HG03135 (cell line): ENCODE results near the gene SLC37A1.

Experiments used
- ATAC-seq: cut with Tn5 transposase; IDR thresholded peaks from one replicate; pipeline ENCODE4 v1.9.1; 2021; ENCODE audit warnings: mild to moderate bottlenecking, moderate library complexity; ENCODE audit not compliant: unreplicated experiment

SLC37A1 gene

GRCh38 chr21:42525676-42526378 lies 12.2 kb downstream of the SLC37A1 start:
- ATAC-seq, result no peak

DNA sequence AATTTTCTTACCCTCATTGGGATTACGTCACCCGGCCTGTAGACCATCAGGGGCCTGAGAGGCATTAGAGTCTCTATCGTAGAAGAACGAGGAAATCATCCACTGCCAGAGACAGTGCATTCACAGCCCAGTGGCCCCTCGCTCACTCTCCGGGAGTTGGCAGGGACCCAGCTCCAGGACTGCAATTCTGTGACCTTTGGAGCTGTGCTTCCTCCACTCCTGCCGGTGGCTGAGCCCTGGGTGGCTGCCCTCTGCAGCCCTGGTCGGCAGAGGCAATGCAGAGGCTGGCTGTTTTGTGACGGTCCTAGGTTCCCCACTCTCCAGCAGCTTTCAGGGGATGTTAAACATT lies 12.7 kb downstream of the SLC37A1 start:
- ATAC-seq, result no peak

GRCh38 chr21:42527127-42527488 lies 13.5 kb downstream of the SLC37A1 start:
- no peak for ATAC-seq

- no peak for ATAC-seq
Measured at GRCh38 chr21:42527489-42528158, 14.0 kb downstream of the SLC37A1 start.

DNA sequence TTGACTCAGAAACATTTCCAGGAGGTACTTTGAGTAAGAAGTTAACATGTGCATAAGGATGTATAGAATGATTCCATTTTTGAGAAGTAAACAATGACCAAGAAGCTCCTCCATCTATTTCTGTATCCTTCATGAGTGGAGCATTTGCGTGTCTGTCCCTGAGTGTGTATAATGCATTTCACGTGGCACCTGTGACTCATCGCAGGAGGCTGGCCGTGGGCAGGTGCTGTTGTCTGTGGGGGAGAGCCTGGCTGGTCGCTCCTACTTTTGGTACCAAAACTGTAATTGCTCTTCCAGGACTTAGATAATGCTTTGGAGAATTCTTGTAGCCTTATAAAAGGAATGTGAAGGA lies 16.5 kb downstream of the SLC37A1 start:
- ATAC-seq, result no peak

DNA sequence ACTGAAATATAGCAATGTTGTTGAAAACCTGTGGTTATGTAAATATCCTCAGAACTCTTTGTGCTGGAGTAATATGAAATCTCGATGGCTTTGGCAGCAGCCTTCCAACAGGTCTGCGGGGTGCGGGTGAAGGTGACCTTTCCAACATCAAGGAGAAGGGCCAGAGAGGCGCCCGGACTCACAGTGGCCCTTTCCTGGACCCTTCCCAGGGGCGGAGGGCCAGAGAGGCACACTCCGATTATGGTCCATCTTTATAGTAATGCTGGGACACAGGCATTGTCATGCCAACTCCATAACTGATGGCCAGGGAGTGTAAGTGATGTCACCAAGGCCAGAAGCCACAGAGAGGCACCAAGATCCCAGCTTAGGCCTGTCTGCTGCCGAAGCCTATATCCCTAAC lies 18.1 kb downstream of the SLC37A1 start:
- ATAC-seq, result no peak

GRCh38 chr21:42532466-42533181 lies 19.0 kb downstream of the SLC37A1 start:
- ATAC-seq, result no peak

- ATAC-seq, result no peak
Measured at GRCh38 chr21:42533306-42533962, 19.8 kb downstream of the SLC37A1 start.

- no peak for ATAC-seq
Measured at GRCh38 chr21:42533963-42534355, 20.3 kb downstream of the SLC37A1 start.

- ATAC-seq, result no peak
Measured at GRCh38 chr21:42534421-42535378, 21.0 kb downstream of the SLC37A1 start.

DNA sequence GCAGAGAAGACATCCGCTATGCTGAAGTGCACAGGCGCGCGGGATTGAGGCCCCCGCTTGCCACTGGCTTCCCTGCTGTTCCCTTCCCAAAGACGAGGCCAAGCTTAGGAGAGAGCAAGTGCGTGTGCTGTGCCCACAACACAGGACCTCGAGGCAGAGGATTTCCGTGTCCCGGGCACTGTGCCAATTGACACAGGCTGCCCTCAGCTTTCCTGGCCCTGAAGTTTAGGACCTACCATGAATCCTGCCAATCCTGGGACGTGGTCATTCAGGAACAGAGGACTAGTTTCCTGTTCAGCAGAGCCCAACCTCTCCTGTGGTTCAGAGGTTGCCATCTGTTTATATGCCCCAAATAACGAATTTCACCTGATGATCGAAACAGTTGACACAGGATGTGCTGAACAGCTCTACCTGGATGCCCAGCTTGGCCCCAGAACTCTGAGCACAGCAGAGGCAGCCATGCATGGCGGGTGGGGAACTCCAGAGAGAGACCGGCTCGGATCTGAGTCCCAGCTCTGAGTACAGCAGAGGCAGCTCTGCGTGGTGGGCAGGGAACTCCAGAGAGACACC lies 22.0 kb downstream of the SLC37A1 start:
- no peak for ATAC-seq

DNA sequence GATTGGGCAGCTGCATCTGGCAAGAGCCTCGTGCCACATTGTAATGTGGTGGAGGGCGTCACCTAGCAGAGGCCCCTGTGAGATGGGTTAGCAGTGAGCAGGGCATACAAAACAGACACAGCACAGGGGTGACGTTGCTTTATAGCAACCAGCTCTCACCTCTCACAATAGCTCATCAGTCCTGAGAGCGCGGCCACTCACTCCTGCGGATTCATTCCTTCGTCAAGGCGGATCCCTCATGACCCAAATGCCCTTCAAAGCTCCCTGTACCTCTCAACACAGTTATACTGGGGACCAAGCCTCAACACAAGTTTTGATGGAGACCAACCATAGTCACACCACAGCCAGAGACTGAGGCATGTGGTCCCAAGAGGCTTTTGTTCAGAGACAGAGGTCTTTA lies 22.9 kb downstream of the SLC37A1 start:
- ATAC-seq, result no peak

DNA sequence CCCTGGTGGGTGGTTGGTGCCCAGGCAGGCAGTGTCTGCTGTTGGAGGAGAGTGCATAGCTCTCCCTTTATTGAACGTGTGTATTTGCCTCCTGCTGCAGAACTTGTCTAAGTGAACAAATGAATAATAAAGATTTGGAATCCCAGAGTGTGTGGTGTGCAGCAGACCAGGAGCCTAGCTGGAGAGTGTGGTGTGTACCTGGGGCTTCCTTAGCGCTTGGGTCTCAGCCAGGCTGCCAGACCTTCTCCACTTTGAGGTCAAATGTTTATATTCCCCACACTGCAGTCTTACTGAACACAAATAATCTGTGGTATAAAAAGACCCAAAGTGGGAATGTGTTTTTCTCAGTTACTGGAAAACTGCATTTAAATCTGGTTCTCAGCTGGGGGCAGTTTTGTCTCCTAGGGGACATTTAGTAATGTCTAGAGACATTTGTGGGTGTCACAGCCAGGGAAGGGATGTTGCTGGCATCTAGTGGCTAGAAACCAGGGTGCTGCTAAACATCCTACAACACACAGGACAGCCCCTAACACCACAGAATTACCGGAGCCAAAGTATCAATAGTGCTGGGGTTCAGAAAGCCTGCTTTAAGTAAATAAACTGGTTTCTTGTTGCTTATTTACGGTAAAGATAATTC lies 23.6 kb downstream of the SLC37A1 start:
- no peak for ATAC-seq

- ATAC-seq, result no peak
Measured at GRCh38 chr21:42538479-42539275, 25.0 kb downstream of the SLC37A1 start.

DNA sequence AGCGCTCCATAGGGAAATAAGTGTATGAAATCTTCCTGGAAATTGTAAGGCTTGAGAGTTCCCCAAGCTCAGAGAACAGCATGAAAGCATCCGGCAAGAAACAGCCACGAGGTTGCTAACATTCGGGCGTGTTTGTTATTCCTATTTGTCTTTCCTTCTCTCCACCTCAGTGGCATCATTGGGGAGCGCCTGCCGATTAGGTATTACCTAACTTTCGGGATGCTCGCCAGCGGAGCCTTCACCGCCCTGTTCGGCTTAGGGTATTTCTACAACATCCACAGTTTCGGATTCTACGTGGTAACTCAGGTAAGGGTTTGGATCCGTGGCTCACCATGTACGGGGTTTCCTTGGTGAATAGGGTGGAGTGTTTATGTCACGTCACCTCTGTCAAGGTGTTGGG lies 25.7 kb downstream of the SLC37A1 start:
- no peak for ATAC-seq

DNA sequence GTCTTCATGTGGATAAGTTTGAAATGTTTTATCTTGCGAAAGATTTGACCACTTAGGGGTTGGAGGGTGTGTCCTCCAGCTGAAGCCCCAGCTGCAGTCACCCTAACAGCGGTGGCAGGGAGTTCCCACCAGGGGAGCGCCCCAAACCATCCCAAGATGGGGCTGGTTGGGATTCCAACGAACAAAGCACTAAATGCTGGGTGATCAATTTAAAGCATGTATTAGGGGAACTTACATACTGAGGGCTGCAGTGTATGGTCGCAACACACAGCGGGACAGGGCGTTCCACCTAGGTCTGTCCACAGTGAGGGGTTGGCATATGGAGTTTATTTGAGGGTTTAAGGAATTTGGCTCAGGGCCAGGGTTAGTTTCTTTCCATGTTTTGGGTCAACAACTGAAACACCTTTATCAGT lies 26.3 kb downstream of the SLC37A1 start:
- no peak for ATAC-seq

- no peak for ATAC-seq
Measured at GRCh38 chr21:42540396-42540795, 26.7 kb downstream of the SLC37A1 start.

- no peak for ATAC-seq
Measured at GRCh38 chr21:42541174-42541573, 27.5 kb downstream of the SLC37A1 start.

DNA sequence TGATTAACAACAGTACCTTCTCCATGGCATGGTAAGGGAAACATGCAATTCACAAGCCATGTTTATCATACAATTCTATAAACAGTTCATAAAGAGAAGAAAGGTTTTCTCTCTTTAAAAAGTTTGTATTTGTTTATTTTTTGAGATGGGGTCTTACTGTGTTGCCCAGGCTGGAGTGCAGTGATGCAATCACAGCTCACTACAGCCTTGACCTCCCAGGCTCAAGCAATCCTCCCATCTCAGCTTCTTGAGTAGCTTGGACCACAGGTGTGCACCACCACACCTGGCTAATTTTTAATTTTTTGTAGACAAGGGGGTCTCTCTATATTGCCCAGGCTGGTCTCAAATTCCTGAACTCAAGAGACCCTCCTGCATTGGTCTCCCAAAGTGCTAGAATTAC lies 28.0 kb downstream of the SLC37A1 start:
- ATAC-seq, result no peak
